HepG2 (cell line): ENCODE measurements around the gene ACOXL. TPM values are rescaled to one million over a fixed set of nuclear protein-coding genes. Genes with fewer than 3 reads are reported as not detected.
A peak's percentile ranks its signal among the peaks of the same experiment; 100 is the strongest.

Experiments
- ARNT ChIP-seq: fragments of 450-650 bp; IDR thresholded peaks from 2 replicates; pipeline ENCODE4 v1.6.1; 2017
- GPBP1L1 ChIP-seq: sonication (generic); formaldehyde crosslinking; IDR thresholded peaks from 2 replicates; pipeline ENCODE4 v1.5.0; 2020; ENCODE audit warnings: mild to moderate bottlenecking, missing genetic modification reagents
- JUND ChIP-seq: sonication (generic); formaldehyde crosslinking; IDR thresholded peaks from 2 replicates; pipeline ENCODE4 v1.8.0; 2022; ENCODE audit warnings: mild to moderate bottlenecking, missing genetic modification reagents
- KDM6A ChIP-seq: IDR thresholded peaks from 2 replicates; pipeline ENCODE4 v1.6.1; 2016; ENCODE audit warnings: low read depth
- MYC ChIP-seq: sonication (generic); formaldehyde crosslinking; IDR thresholded peaks from 2 replicates; pipeline ENCODE4 v1.9.0; 2021; ENCODE audit warnings: missing genetic modification reagents, borderline replicate concordance
- NFYC ChIP-seq: IDR thresholded peaks from 2 replicates; pipeline ENCODE4 v1.6.1; 2016; ENCODE audit warnings: missing genetic modification reagents, missing compliant biosample characterization
- ZBTB1 ChIP-seq: sonication (generic); formaldehyde crosslinking; IDR thresholded peaks from 2 replicates; pipeline ENCODE4 v1.4.0; 2020; ENCODE audit warnings: missing genetic modification reagents, borderline replicate concordance
- ZNF407 ChIP-seq: sonication (generic); formaldehyde crosslinking; IDR thresholded peaks from one replicate; pipeline ENCODE4 v1.5.1; 2020; ENCODE audit warnings: mild to moderate bottlenecking, missing genetic modification reagents; ENCODE audit errors: not compliant biosample characterization
- ZNF562 ChIP-seq: sonication (generic); formaldehyde crosslinking; IDR thresholded peaks from 2 replicates; pipeline ENCODE4 v1.8.0; 2022; ENCODE audit warnings: missing genetic modification reagents, borderline replicate concordance
- ZNF598 ChIP-seq: sonication (generic); formaldehyde crosslinking; IDR thresholded peaks from 2 replicates; pipeline ENCODE4 v1.5.1; 2020; ENCODE audit warnings: mild to moderate bottlenecking, missing genetic modification reagents, borderline replicate concordance
- ZNF777 ChIP-seq: sonication (generic); formaldehyde crosslinking; IDR thresholded peaks from 2 replicates; pipeline ENCODE4 v1.4.0; 2020; ENCODE audit warnings: missing genetic modification reagents
- polyA plus RNA-seq, 8 experiments: library from polyadenylated mRNA; depleted of rRNA in 3 of 8; stranded (reverse) in 7 of 8; unstranded in 1 of 8; fragments of >200 nt; fragmentation: Illumina TruSeq in 4 of 8; extraction: Trizol in 4 of 8; gene quantifications; 2 replicates each; pipeline versions ENCODE4 v1.2.1 to v1.2.3, GENCODE V29; 2011 to 2016; ENCODE audit warnings: low read depth in 4 of 8, missing spikeins in 1 of 8, mixed read lengths in 1 of 8; ENCODE audit not compliant: insufficient read depth in 1 of 8
- total RNA-seq, 5 experiments: library from RNA; depleted of rRNA; stranded (reverse); fragments of >200 nt; fragmentation: Illumina TruSeq; extraction: Trizol; gene quantifications; 2 replicates each; pipeline ENCODE4 v1.2.3, GENCODE V29; 2016; ENCODE audit warnings: low read depth in 1 of 5
- TF ChIP-seq, protein P1 (sequence below): sonication (generic); formaldehyde crosslinking; IDR thresholded peaks from 2 replicates; pipeline ENCODE4 v1.4.0; 2020; ENCODE audit warnings: missing genetic modification reagents
- TF ChIP-seq, protein P2 (sequence below): sonication (generic); formaldehyde crosslinking; IDR thresholded peaks from 2 replicates; pipeline ENCODE4 v1.5.0; 2020; ENCODE audit warnings: missing genetic modification reagents

Gene ACOXL
- total and polyA plus RNA-seq, 2 of the 13 experiments (the other 11 are each of a cell fraction or from before 2014, with no cell fraction given), result not detected

- no peak for TF ChIP-seq KDM6A
- peak; percentile 53 for TF ChIP-seq ZNF407 (CRISPR knock-in tag)
- no peak for TF ChIP-seq ARNT
- TF ChIP-seq, protein P1, sequence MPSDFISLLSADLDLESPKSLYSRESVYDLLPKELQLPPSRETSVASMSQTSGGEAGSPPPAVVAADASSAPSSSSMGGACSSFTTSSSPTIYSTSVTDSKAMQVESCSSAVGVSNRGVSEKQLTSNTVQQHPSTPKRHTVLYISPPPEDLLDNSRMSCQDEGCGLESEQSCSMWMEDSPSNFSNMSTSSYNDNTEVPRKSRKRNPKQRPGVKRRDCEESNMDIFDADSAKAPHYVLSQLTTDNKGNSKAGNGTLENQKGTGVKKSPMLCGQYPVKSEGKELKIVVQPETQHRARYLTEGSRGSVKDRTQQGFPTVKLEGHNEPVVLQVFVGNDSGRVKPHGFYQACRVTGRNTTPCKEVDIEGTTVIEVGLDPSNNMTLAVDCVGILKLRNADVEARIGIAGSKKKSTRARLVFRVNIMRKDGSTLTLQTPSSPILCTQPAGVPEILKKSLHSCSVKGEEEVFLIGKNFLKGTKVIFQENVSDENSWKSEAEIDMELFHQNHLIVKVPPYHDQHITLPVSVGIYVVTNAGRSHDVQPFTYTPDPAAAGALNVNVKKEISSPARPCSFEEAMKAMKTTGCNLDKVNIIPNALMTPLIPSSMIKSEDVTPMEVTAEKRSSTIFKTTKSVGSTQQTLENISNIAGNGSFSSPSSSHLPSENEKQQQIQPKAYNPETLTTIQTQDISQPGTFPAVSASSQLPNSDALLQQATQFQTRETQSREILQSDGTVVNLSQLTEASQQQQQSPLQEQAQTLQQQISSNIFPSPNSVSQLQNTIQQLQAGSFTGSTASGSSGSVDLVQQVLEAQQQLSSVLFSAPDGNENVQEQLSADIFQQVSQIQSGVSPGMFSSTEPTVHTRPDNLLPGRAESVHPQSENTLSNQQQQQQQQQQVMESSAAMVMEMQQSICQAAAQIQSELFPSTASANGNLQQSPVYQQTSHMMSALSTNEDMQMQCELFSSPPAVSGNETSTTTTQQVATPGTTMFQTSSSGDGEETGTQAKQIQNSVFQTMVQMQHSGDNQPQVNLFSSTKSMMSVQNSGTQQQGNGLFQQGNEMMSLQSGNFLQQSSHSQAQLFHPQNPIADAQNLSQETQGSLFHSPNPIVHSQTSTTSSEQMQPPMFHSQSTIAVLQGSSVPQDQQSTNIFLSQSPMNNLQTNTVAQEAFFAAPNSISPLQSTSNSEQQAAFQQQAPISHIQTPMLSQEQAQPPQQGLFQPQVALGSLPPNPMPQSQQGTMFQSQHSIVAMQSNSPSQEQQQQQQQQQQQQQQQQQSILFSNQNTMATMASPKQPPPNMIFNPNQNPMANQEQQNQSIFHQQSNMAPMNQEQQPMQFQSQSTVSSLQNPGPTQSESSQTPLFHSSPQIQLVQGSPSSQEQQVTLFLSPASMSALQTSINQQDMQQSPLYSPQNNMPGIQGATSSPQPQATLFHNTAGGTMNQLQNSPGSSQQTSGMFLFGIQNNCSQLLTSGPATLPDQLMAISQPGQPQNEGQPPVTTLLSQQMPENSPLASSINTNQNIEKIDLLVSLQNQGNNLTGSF (CRISPR knock-in tag), result 0 out of 2 replicates have a peak, but pooled peaks have one; percentile 20
- TF ChIP-seq NFYC (CRISPR knock-in tag), result peak; percentile 81
- no peak; the same call in 1 of the 2 replicates for TF ChIP-seq ZNF562 (CRISPR knock-in tag)
- TF ChIP-seq JUND (CRISPR knock-in tag), result no peak
- no peak for TF ChIP-seq ZBTB1
- TF ChIP-seq ZNF777 (CRISPR knock-in tag), result peak; percentile 99
- 0 out of 2 replicates have a peak, but pooled peaks have one; percentile 38 for TF ChIP-seq MYC (CRISPR knock-in tag)
- no peak for TF ChIP-seq ZNF598 (CRISPR knock-in tag)
- TF ChIP-seq, protein P2, sequence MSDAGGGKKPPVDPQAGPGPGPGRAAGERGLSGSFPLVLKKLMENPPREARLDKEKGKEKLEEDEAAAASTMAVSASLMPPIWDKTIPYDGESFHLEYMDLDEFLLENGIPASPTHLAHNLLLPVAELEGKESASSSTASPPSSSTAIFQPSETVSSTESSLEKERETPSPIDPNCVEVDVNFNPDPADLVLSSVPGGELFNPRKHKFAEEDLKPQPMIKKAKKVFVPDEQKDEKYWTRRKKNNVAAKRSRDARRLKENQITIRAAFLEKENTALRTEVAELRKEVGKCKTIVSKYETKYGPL (CRISPR knock-in tag), result no peak; the same call in 1 of the 2 replicates
- TF ChIP-seq GPBP1L1 (CRISPR knock-in tag), result no peak
These were observed 389.7 kb downstream of the ACOXL start (continued) for GRCh38 chr2:111121828-111122630.
